K562 (cell line): ENCODE data around the gene CBX8. TPM values are rescaled to one million over a fixed set of nuclear protein-coding genes. Genes with fewer than 3 reads are reported as not detected.

Source experiments
- ATAC-seq: fragments of 200-7000 bp; cut with Tn5 transposase; 3 replicates; pipeline ENCODE4 v1.9.1; 2020; ENCODE audit warnings: moderate library complexity
- BruUV-seq: library from RNA; stranded (reverse); fragments of 400-500 nt; replicated peaks from 2 replicates; lab custom pipeline; 2021; lab: Mats Ljungman, UMichigan
- CTCF ChIA-PET: fragments of 300-600 bp; formaldehyde crosslinking; extraction: SDS; loops from one replicate; lab custom pipeline; 2021; ENCODE audit warnings: low intra/inter-chr PET ratio; lab: Yijun Ruan, JAX
- POLR2A ChIA-PET: fragments of 300-600, 350-650 bp; sonication (Branson Sonifier 250); formaldehyde crosslinking; extraction: SDS; loops from one replicate; lab custom pipeline; 2021; ENCODE audit warnings: antibody characterized with exemption, inconsistent platforms; lab: Yijun Ruan, JAX
- DNase-seq, 4 experiments: peaks; one replicate each; pipeline versions ENCODE4 v3.0.0 to v3.0.0-alpha.2; 2011 to 2018; ENCODE audit warnings: low spot score in 3 of 4, mixed read lengths in 3 of 4; ENCODE audit errors: extremely low read depth in 1 of 4
- FAIRE-seq: peaks from 2 replicates; lab custom pipeline; 2011; peaks lifted over from hg19 to GRCh38; lab: Jason Lieb, UNC
- H2AFZ ChIP-seq: 2 replicates; pipeline ENCODE4 v1.6.0; 2011; ENCODE audit warnings: low read depth, low read length, control low read depth, inconsistent platforms
- H3K27ac ChIP-seq: fragments of 200-600 bp; 3 replicates; pipeline ENCODE4 v1.8.0; 2011; ENCODE audit warnings: low read depth, mild to moderate bottlenecking, control low read depth, inconsistent platforms, low read length, moderate library complexity, mixed read lengths; ENCODE audit errors: extremely low read depth
- H3K27me3 ChIP-seq, 2 experiments: fragments of 300-600 bp in 1 of 2; 2 replicates in 1 of 2; 3 replicates in 1 of 2; pipeline versions ENCODE4 v1.6.0 to v1.8.0; 2011; ENCODE audit warnings: inconsistent platforms in 2 of 2, low read length in 2 of 2, mild to moderate bottlenecking in 1 of 2, mixed read lengths in 1 of 2, moderate library complexity in 1 of 2; ENCODE audit not compliant: control insufficient read depth in 2 of 2, insufficient read depth in 2 of 2
- H3K36me3 ChIP-seq: fragments of 300-600 bp; 3 replicates; pipeline ENCODE4 v1.8.0; 2011; ENCODE audit warnings: mild to moderate bottlenecking, low read length, inconsistent platforms; ENCODE audit not compliant: control insufficient read depth, insufficient read depth
- H3K4me1 ChIP-seq, 2 experiments: fragments of 200-600 bp in 1 of 2; replicated peaks in 1 of 2; 2 replicates in 1 of 2; 3 replicates in 1 of 2; pipeline versions ENCODE4 v1.5.1 to v1.8.0; 2011; ENCODE audit warnings: inconsistent platforms in 2 of 2, low read length in 2 of 2, mild to moderate bottlenecking in 1 of 2, mixed read lengths in 1 of 2, moderate library complexity in 1 of 2; ENCODE audit not compliant: control insufficient read depth in 2 of 2, insufficient read depth in 2 of 2
- H3K4me2 ChIP-seq: 2 replicates; pipeline ENCODE4 v1.6.1; 2011; ENCODE audit warnings: low read length, control low read depth, inconsistent platforms, mixed read lengths; ENCODE audit not compliant: insufficient read depth
- H3K4me3 ChIP-seq: fragments of 200-600 bp; sonication (generic), shearing (Covaris generic); 2 replicates; pipeline ENCODE4 v1.5.1; 2016; ENCODE audit warnings: control low read depth, inconsistent platforms
- H3K79me2 ChIP-seq: fragments of 200-600 bp; 3 replicates; pipeline ENCODE4 v1.8.0; 2011; ENCODE audit warnings: low read length, inconsistent platforms; ENCODE audit not compliant: control insufficient read depth, insufficient read depth
- H3K9ac ChIP-seq, 2 experiments: 2 replicates each; pipeline versions ENCODE4 v1.6.0 to v1.6.1; 2011; ENCODE audit warnings: low read depth in 2 of 2, low read length in 2 of 2, control low read depth in 1 of 2, inconsistent platforms in 1 of 2, mild to moderate bottlenecking in 1 of 2, mixed read lengths in 1 of 2; ENCODE audit not compliant: insufficient read depth in 1 of 2
- H3K9me1 ChIP-seq: one replicate; pipeline ENCODE4 v1.6.0; 2011; ENCODE audit warnings: inconsistent platforms, mild to moderate bottlenecking, low read length, moderate library complexity; ENCODE audit not compliant: control insufficient read depth, insufficient read depth
- H3K9me3 ChIP-seq: replicated peaks from 2 replicates; pipeline ENCODE4 v1.5.1; 2011; ENCODE audit warnings: low read depth, low read length, inconsistent platforms; ENCODE audit not compliant: control insufficient read depth, insufficient read depth
- H4K20me1 ChIP-seq: replicated peaks from 2 replicates; pipeline ENCODE4 v1.6.1; 2011; ENCODE audit warnings: low read length, inconsistent platforms, mixed read lengths; ENCODE audit not compliant: control insufficient read depth, insufficient read depth
- C11orf30 ChIP-seq: fragments of 450-650 bp; IDR thresholded peaks from 2 replicates; pipeline ENCODE4 v1.6.1; 2016; ENCODE audit warnings: low read depth, mild to moderate bottlenecking
- ESRRA ChIP-seq: fragments of 450-650 bp; IDR thresholded peaks from 2 replicates; pipeline ENCODE4 v1.6.1; 2014; ENCODE audit warnings: low read depth, mild to moderate bottlenecking, moderate library complexity, borderline replicate concordance
- RCOR1 ChIP-seq, 2 experiments: IDR thresholded peaks; 2 replicates each; pipeline ENCODE4 v1.6.1; 2012; ENCODE audit warnings: low read depth in 2 of 2, low read length in 2 of 2, borderline replicate concordance in 1 of 2, improper control_type of control experiment in 1 of 2
- RFX5 ChIP-seq: IDR thresholded peaks from 2 replicates; pipeline ENCODE4 v1.6.1; 2011; ENCODE audit warnings: low read depth, mild to moderate bottlenecking, improper control_type of control experiment, low read length
- ZC3H4 ChIP-seq: sonication (generic); formaldehyde crosslinking; IDR thresholded peaks from 2 replicates; pipeline ENCODE4 v1.9.0; 2021; ENCODE audit warnings: missing genetic modification reagents, borderline replicate concordance
- ZKSCAN8 ChIP-seq: fragments of 200-800 bp; sonication (Bioruptor generic); IDR thresholded peaks from 2 replicates; pipeline ENCODE4 v1.6.1; 2016; ENCODE audit warnings: missing genetic modification characterization, missing compliant biosample characterization
- ZNF263 ChIP-seq: sonication (generic); formaldehyde crosslinking; IDR thresholded peaks from 2 replicates; pipeline ENCODE4 v1.8.0; 2022; ENCODE audit warnings: mild to moderate bottlenecking, missing genetic modification reagents, borderline replicate concordance
- ZNF586 ChIP-seq: fragments of 450-650 bp; formaldehyde crosslinking; conservative IDR thresholded peaks from 2 replicates; pipeline ENCODE4 v1.4.0; 2020; ENCODE audit warnings: mild to moderate bottlenecking, moderate library complexity
- ZNF717 ChIP-seq: fragments of 250-450 bp; sonication (Bioruptor Pico); IDR thresholded peaks from 2 replicates; pipeline ENCODE4 v1.5.0; 2021
- WGBS: fragments of 100-300 bp; shearing (Covaris generic); methylation state at CpG from one replicate; pipeline ENCODE4 v1.1.6; 2016; ENCODE audit warnings: low coverage, mixed read lengths; ENCODE audit not compliant: insufficient coverage; ENCODE audit errors: missing lambda C conversion rate; 5-methylcytosine and 5-hydroxymethylcytosine counted together
- in situ Hi-C: fragments of 300-500 bp; cut with MboI; formaldehyde crosslinking; loops from 4 replicates; pipeline ENCODE4 v1.15.0; 2018; ENCODE audit warnings: inconsistent platforms, mixed read lengths
- intact Hi-C: fragments of 100-400 bp; cut with micrococcal nuclease; formaldehyde crosslinking; loops from 2 replicates; pipeline ENCODE4 v1.14.2; 2022
- polyA plus RNA-seq, 8 experiments: library from polyadenylated mRNA; depleted of rRNA in 4 of 8; stranded (reverse) in 5 of 8; unstranded in 3 of 8; fragments of >200 nt; fragmentation: Nextera tagmentation in 2 of 8; fragmentation: Illumina TruSeq in 1 of 8; extraction: Ambion mirVana in 2 of 8; extraction: Trizol in 1 of 8; gene quantifications; 2 replicates each; pipeline versions ENCODE4 v1.2.1 to v1.2.3, GENCODE V29; 2011 to 2014; ENCODE audit warnings: inconsistent platforms in 1 of 8, missing spikeins in 1 of 8
- total RNA-seq, 7 experiments: library from RNA; depleted of rRNA in 6 of 7; stranded (reverse); fragments of >200 nt in 6 of 7; fragmentation: Illumina TruSeq in 2 of 7; extraction: Trizol in 2 of 7; gene quantifications; 2 replicates each; pipeline versions ENCODE4 v1.2.1 to v1.2.3, GENCODE V29; 2011 to 2021; ENCODE audit warnings: low replicate concordance in 1 of 7
- TF ChIP-seq, protein P1 (sequence below): fragments of 250-450 bp; sonication (Bioruptor Pico); IDR thresholded peaks from 2 replicates; pipeline ENCODE4 v1.5.0; 2021
- TF ChIP-seq, protein P2 (sequence below): fragments of 250-450 bp; sonication (Bioruptor Pico); IDR thresholded peaks from 2 replicates; pipeline ENCODE4 v1.5.0; 2020; ENCODE audit warnings: mild to moderate bottlenecking, borderline replicate concordance
- TF ChIP-seq, protein P3 (sequence below), 2 experiments: IDR thresholded peaks; 2 replicates each; pipeline ENCODE4 v1.6.1; 2012; ENCODE audit warnings: improper control_type of control experiment in 2 of 2, low read depth in 2 of 2, low read length in 2 of 2, borderline replicate concordance in 1 of 2
- TF ChIP-seq, protein P4 (sequence below): fragments of 450-650 bp; IDR thresholded peaks from 2 replicates; pipeline ENCODE4 v1.6.1; 2018; ENCODE audit warnings: mild to moderate bottlenecking, low read depth; ENCODE audit not compliant: partially characterized antibody

CBX8 gene
- total and polyA plus RNA-seq, 9 of the 15 experiments (the other 6 are each of a cell fraction or from before 2014, with no cell fraction given): 0.08 to 11.9 (median 2.6) TPM

DNA sequence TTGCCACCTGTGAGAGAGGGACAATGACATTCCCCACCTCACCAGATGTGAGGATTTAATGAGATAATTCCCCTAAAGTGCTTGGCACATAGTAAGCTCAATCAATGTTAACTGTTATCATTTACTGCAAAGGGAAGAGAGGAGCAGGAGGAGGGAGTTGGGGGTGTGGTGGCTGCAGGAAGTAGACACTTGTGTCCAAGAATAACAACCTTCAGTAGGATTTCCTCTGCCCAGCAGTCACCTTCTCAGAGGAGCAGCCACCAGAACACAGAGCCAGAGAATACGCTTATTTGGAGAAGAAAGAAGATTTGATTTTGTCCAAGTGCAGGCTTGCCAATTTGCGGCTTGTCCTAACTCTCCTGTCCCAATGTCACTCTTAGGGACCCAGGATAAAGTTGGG lies 32.1 kb upstream of the CBX8 start:
- intact Hi-C loops (no loop called here), in situ Hi-C loops (no loop called here)
- 32% methylated on average over 2 of the region's 2 CpGs for WGBS
- no TSS peak for BruUV-seq
- H4K20me1 ChIP-seq: no peaks in the 10 kb centered on the region
- H3K27me3 ChIP-seq: no peaks in the 10 kb centered on the region
- ATAC-seq (no peak), FAIRE-seq (peak; percentile 74), DNase-seq (peak in 2 of 4 experiments; percentile 37 to 64)
- peak overlapping the region; percentile 30 to 41; a peak in 3 of 4 replicates for H3K9ac ChIP-seq
- peaks cover 63% of the 10 kb centered on the region for H3K79me2 ChIP-seq
- no peak overlapping the region for H3K4me3 ChIP-seq
- peak overlapping the region; percentile 19; the same call in 1 of the 2 replicates for H3K4me2 ChIP-seq
- POLR2A ChIA-PET: interaction anchor here (1.0 to 17.8 kb wide), 5 partner anchors 8 to 62 kb away, joined by 3 to 386 read pairs (median 4); partner anchors contain the start of gene CBX4
- no peaks in the 10 kb centered on the region for H3K9me1 ChIP-seq
- 0 out of 2 replicates have a peak overlapping the region, but pooled peaks have one; percentile 6 for H2AFZ ChIP-seq
- peaks cover 4% of the 10 kb centered on the region; the same call in 1 of the 3 replicates for H3K36me3 ChIP-seq
- no peaks in the 10 kb centered on the region for H3K9me3 ChIP-seq
- H3K27ac ChIP-seq: peak overlapping the region; percentile 99
- CTCF ChIA-PET: interaction anchor here (0.7 kb wide), 1 partner anchor 1581 kb away, joined by 3 read pairs; no protein-coding TSS in a partner anchor
- H3K4me1 ChIP-seq: peaks cover 64 to 87% of the 10 kb centered on the region in 2 experiments
- no peak for TF ChIP-seq RFX5
- TF ChIP-seq C11orf30: no peak
- TF ChIP-seq, protein P1, sequence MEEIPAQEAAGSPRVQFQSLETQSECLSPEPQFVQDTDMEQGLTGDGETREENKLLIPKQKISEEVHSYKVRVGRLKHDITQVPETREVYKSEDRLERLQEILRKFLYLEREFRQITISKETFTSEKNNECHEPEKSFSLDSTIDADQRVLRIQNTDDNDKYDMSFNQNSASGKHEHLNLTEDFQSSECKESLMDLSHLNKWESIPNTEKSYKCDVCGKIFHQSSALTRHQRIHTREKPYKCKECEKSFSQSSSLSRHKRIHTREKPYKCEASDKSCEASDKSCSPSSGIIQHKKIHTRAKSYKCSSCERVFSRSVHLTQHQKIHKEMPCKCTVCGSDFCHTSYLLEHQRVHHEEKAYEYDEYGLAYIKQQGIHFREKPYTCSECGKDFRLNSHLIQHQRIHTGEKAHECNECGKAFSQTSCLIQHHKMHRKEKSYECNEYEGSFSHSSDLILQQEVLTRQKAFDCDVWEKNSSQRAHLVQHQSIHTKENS (CRISPR knock-in tag): no peak
- TF ChIP-seq ESRRA: peak; percentile 24; the same call in 1 of the 2 replicates
- peak; percentile 66 for TF ChIP-seq ZNF263 (CRISPR knock-in tag)
- TF ChIP-seq RCOR1 (IDR thresholded peaks at IDR 0.05; ENCODE audit: borderline replicate concordance in 1 of 2, low read depth in 2 of 2, low read length in 2 of 2): peak in 1 of 2 experiments; percentile 40; a peak in 1 of 4 replicates
- TF ChIP-seq, protein P2, sequence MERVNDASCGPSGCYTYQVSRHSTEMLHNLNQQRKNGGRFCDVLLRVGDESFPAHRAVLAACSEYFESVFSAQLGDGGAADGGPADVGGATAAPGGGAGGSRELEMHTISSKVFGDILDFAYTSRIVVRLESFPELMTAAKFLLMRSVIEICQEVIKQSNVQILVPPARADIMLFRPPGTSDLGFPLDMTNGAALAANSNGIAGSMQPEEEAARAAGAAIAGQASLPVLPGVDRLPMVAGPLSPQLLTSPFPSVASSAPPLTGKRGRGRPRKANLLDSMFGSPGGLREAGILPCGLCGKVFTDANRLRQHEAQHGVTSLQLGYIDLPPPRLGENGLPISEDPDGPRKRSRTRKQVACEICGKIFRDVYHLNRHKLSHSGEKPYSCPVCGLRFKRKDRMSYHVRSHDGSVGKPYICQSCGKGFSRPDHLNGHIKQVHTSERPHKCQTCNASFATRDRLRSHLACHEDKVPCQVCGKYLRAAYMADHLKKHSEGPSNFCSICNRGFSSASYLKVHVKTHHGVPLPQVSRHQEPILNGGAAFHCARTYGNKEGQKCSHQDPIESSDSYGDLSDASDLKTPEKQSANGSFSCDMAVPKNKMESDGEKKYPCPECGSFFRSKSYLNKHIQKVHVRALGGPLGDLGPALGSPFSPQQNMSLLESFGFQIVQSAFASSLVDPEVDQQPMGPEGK: no peak
- TF ChIP-seq ZNF717: no peak
- TF ChIP-seq, protein P3, sequence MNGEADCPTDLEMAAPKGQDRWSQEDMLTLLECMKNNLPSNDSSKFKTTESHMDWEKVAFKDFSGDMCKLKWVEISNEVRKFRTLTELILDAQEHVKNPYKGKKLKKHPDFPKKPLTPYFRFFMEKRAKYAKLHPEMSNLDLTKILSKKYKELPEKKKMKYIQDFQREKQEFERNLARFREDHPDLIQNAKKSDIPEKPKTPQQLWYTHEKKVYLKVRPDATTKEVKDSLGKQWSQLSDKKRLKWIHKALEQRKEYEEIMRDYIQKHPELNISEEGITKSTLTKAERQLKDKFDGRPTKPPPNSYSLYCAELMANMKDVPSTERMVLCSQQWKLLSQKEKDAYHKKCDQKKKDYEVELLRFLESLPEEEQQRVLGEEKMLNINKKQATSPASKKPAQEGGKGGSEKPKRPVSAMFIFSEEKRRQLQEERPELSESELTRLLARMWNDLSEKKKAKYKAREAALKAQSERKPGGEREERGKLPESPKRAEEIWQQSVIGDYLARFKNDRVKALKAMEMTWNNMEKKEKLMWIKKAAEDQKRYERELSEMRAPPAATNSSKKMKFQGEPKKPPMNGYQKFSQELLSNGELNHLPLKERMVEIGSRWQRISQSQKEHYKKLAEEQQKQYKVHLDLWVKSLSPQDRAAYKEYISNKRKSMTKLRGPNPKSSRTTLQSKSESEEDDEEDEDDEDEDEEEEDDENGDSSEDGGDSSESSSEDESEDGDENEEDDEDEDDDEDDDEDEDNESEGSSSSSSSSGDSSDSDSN (IDR thresholded peaks at IDR 0.05; ENCODE audit: borderline replicate concordance in 1 of 2, low read depth in 2 of 2, low read length in 2 of 2): 0 out of 4 replicates have a peak, but pooled peaks of 1 of the 2 experiments have one; percentile 44
- TF ChIP-seq ZNF586 (CRISPR knock-in tag): no peak
- TF ChIP-seq, protein P4, sequence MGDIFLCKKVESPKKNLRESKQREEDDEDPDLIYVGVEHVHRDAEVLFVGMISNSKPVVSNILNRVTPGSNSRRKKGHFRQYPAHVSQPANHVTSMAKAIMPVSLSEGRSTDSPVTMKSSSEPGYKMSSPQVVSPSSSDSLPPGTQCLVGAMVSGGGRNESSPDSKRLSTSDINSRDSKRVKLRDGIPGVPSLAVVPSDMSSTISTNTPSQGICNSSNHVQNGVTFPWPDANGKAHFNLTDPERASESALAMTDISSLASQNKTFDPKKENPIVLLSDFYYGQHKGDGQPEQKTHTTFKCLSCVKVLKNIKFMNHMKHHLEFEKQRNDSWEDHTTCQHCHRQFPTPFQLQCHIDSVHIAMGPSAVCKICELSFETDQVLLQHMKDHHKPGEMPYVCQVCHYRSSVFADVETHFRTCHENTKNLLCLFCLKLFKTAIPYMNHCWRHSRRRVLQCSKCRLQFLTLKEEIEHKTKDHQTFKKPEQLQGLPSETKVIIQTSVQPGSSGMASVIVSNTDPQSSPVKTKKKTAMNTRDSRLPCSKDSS: no peak
- TF ChIP-seq ZKSCAN8 (CRISPR knock-in tag): no peak
- no peak for TF ChIP-seq ZC3H4 (CRISPR knock-in tag)
